EH (cell line): ENCODE measurements around the gene NFIA.
A peak's percentile ranks its signal among the peaks of the same experiment; 100 is the strongest.

ENCODE experiments used
- DNase-seq: peaks from one replicate; pipeline ENCODE4 v3.0.0-alpha.2; 2015; ENCODE audit warnings: low read depth

Gene NFIA

DNA sequence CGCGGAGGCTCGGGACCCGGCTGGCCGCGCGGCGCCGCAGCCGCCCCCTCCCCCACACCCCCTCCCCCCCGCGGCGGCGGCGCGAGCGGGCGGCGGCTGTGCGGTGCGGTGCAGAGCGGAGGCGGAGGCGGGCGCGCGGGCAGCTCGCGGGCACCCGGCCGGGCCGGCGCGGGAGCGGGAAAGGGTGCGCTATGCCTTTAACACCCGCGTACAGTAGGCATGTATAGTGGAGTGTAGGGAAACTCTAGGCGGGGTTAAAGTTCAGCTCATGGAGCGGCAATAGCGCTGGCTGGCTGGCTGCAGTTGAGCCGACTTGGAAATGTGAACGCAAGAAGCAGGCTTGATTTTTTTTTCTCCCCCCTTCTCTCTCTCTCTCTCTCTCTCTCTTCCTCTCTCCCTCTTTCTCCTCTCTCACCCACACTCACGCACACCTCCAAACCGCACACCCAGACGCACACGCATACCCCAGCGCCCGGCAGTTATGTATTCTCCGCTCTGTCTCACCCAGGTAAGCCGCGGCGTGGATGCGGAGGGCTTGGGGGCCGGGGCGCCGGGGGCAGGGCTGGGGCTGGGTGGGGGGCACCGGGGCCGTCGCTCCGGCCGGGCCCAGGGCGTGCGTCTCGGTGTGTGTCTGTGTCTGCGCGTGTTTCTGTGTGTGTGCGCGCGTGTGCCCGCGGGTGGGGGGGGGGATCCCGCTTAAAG is at the start of gene NFIA:
Gene NFIA, plus strand, starts transcription at position 251 of the 702 bp plus-strand sequence.
- peak; percentile 56 for DNase-seq

GRCh38 chr1:61035880-61036279 is 46.5 kb upstream of the NFIA start:
- DNase-seq, result no peak

DNA sequence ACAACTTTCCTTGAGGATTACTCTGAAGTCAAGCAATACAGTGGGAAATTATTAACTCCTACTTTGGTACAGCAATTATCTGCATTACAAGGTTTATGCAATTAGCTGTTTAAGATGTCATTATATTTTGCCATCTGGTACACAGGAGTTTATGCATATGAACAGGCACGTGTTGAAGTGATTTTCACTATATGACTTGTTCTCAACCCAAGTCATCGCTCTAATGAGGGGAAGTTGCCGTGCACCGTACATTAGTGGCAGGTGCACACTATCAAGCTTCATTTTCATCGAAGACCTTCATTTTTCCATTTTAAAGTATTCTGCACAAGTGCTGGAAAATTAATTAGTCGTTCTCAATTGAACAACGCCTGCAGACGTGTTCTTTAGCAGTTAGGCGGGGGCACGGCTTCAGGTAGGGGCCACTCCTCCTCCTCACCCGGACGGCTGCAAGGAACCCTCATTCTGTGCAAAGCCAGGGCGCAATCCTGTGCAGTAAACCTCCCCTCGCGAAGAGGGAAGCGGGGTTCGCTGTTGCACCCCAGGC is 39.8 kb upstream of the NFIA start:
- DNase-seq, result no peak

DNA sequence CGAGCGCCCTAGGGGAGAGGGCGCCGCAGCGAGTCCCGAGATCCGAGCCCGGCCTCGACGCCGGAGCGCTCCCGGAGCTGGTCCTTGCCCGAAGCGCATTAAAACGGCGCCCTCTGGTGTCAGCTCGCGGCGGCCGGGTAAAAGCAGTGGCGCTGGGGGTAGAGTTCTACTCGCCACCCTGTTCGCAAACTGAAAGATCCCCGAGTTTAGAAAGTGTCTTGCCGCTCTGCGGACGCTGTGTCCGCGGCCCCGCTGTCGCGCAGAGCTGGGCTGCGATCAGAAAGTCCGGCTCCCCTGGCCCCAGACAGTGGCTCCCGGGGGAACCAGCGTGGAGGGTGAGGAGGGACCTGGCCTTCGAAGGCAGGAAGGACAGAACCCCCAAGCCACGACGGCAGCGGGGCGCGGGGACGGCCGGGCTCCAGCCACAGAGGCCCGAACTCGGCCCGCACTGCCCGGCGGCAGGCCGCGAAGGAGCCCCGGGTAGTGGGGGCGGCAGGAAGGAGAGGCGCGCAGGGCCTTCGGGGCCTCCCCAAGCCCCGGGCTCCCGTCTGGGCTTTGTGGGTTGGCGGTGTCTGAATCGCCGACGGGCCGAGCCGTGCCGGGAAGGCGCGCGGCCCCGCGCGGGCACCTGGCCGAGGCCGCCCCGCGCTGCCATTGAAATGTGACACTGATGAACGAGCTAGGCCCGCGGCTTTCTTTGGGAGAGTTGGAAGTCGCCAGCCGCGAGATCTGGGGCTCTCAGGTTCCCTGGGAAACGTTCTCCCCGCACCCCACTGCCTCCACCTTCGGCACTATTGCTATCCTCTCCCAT is 39.1 kb upstream of the NFIA start:
- peak; percentile 70 for DNase-seq

- no peak for DNase-seq
These were observed 35.9 kb upstream of the NFIA start for GRCh38 chr1:61046434-61046833.

DNA sequence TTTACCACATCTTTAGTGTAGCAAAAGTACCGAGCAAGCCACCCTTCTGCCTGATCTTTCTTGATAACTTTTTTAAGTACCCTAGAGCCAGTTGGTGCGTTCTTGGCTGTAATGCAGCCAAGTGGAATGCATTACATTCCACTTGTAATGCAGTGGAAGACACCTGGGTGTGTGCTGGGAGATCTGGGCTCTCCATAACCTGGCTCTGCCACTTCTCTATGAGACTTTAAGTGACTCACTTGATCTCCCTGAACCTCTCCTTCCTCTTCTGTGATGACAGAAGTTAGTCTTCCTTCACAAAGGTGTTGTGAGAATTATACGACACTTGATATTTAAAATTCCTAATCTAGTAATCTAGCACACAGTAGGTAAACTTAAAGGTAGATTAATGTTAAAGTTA is 35.3 kb upstream of the NFIA start:
- DNase-seq, result no peak

DNA sequence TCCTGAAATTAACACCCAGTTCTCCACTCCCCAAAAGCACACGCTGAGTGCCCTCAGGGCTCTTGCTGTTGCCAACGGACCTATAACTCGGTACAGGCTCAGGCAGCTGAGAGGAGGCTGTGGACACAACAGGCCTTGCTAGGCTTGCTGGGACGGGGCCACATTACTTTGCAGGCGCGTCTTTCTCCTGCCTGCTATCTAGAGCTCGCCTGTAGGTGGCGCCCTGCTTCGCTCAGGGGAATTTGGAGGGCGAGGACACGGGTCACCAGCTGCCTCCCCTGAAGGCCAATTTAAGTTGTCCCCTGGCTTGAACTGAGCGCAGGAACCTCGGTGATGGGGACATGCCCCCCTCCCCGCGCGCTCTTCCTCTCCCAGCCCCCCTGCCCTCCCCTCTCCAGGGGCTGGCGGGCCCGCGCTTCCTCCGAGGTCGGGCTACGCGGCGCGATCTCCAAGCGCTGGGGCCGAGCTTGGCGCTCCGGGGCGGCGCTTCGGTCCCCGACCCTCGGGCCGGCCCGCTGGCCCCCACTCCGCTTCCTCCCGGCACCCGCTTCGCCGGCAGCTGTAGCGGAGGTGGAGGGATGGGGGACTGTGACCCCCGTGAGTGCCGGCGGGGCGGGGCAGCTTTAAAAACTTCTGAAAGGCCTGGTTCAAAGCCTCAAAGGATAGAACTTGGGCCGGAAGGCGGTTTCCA is 32.4 kb upstream of the NFIA start:
- DNase-seq, result peak; percentile 79

GRCh38 chr1:61050541-61051442 is 31.6 kb upstream of the NFIA start:
- no peak for DNase-seq

DNA sequence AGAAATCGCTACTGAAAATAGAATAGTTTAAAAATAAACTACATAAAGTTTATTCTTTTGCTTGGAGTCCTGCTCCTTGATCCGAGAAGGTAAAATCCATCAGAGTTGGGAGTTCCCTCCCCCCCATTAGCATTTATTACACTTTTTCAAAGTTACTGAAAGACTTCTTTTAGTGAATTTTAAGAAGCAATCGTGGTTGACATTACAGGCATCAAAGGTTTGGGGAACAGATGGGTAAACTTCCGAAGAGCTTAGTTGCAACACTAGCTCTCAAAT is 31.0 kb upstream of the NFIA start:
- DNase-seq, result no peak

GRCh38 chr1:61051719-61052394 is 30.5 kb upstream of the NFIA start:
- DNase-seq, result no peak

DNA sequence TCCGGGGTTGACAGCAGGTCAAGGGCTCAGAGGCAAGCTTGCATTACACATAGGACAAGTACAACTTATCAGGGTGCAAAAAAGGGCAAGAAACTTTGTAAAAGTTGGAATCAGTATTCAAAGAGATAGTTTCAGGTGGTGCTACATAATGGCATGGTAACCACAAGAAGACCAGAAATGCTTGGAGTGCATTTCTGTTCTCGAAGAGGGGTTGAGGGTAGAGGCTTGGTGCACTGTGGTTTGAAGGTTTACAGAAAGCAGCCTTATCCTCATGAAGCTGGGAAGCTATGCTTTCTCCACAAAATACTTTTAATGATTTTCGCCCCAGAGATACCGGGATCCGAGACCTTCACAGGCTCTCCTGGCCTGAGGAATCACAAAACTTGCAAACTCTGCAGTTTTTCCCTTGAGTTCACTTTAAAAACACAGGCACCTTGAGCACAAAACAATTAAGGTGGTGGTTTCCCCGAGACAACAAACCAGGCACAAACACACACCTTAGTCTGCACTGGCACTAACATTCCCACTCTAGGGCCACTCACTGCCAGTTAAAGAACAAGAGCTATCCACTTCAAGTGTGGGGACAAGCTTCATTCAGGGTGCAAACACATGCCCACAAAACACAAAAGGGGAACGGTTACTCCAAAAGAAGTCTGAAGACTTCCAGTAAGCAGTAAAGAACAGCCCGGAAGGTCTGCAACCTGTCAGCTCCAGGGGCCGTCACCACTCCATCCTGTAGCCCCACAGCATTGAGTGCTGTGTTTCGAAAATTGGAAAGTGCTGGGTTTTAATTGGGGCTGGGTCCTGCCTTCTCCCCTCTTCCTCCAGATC is 29.8 kb upstream of the NFIA start:
- no peak for DNase-seq

GRCh38 chr1:61053226-61053711 is 29.1 kb upstream of the NFIA start:
- DNase-seq, result no peak

- no peak for DNase-seq
These were observed 28.4 kb upstream of the NFIA start for GRCh38 chr1:61053712-61054600.

DNA sequence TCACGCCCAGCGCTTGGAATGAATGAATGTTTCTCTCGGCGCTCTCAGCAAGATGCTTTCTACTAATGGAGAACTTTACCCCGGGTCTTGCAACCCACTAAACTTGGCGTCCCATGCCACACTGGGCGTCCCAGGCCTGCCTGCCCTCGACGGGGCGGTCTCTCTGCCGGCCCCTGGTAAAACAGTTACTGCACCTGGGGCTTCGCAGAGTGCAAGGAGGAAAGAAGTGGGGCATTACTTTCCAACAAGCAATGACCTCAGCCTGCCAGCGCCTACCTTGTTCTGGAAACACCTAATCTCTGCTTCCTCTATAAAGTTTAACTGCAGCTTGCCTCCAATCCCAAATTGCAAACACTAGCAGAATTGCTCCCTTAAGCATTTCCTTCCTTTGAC is 27.8 kb upstream of the NFIA start:
- DNase-seq, result no peak

GRCh38 chr1:61055110-61055614 is 27.2 kb upstream of the NFIA start:
- DNase-seq, result no peak

GRCh38 chr1:61056196-61056572 is 26.2 kb upstream of the NFIA start:
- no peak for DNase-seq

- peak; percentile 32 for DNase-seq
These were observed 25.6 kb upstream of the NFIA start for GRCh38 chr1:61056573-61057439.
